Activated CD4-positive, alpha-beta T cell treated with anti-CD3 and anti-CD28 coated beads for 4 hours (primary cell): ENCODE measurements around the gene INPP4A.
"Not testable (repeated sequence)": the region's sequence is repeated elsewhere in the genome, so short reads cannot be mapped to it uniquely, and the experiment has no call there.

Experiments
- DNase-seq, 2 donors: peaks; one replicate each; pipeline ENCODE4 v3.0.0-alpha.2; 2020

INPP4A gene

DNA sequence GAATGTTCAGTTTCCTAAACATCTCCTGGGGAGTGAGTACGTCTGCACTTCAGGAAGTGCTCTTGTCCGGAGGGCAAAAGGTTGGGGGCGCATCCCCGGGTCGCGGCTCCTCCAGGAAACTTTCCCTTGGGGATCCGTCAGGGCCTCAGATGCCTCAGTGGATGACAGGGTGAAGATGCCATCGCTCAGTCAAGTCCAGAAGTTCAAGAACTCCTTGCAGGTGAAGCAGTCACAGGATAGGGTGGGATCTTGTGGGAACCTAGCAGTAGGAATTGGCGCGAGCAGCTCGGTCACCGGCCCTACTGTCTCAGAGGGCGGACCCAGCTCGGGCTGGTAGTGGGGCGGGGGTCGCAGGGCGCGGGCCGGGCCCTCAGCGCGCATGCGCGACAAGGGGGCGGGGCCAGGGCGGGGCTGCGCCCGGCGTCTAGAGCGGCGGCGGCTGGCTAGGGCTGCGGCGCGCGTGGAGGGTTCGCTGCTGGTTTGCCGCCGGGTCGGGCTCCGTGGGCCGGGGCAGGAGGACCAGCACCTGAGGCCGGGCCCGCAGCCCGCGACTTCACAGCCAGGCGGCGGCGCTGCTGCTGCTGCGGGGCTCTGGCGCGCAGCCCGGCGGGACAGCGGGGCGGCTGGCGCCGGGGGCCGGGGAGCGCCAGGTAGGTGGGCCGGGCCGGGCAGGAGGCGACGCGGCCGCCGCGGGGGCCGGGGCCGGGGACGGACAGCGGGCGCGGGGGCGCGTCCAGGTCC is at the start of gene INPP4A:
INPP4A (plus strand) TSS at position 423 of the 741 bp plus-strand sequence. CDS start 75,191 bp downstream, outside the sequence.
- DNase-seq, result peak; percentile 75 to 79

GRCh38 chr2:98395977-98396376 is 48.7 kb upstream of the INPP4A start:
- DNase-seq, result no peak

GRCh38 chr2:98396745-98397355 is 47.8 kb upstream of the INPP4A start:
- no peak for DNase-seq

DNA sequence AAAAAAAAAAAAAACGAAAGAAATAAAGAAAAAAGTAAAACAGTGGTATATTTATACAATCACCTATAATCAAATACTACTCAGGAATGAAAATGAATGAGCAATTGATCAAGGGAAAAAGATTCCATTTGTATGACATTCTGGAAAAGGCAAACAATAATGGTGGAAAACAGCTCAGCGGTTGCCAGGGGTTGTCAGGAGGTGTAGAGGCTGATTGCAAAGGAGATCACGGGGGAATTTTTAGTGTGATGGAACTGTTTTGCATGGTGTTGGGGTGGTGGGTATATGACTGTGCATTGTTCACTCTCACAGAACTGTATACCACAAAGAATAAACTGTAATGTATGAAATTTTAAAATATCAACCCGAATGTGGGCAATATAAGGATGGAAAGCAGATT is 45.5 kb upstream of the INPP4A start:
- DNase-seq, result no peak

DNA sequence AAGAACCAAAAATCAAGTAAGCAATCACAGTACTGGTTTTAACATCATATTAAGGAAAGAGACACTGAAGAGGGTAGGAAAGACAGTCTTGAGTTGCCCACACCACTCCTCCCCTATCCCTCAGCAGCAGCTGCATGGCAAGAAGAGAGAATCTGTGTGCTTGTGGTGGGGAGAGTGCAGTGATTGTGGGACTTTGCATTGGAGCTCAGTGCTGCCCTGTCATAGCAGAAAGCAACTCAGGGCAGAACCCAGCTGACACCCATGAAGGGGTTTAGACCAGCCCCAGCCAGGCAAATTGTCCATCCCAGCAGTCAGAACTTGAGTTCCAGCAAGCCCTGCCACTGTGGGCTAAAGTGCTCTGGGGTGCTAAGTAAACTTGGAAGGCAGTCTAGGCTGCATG is 40.8 kb upstream of the INPP4A start:
- DNase-seq, result no peak

DNA sequence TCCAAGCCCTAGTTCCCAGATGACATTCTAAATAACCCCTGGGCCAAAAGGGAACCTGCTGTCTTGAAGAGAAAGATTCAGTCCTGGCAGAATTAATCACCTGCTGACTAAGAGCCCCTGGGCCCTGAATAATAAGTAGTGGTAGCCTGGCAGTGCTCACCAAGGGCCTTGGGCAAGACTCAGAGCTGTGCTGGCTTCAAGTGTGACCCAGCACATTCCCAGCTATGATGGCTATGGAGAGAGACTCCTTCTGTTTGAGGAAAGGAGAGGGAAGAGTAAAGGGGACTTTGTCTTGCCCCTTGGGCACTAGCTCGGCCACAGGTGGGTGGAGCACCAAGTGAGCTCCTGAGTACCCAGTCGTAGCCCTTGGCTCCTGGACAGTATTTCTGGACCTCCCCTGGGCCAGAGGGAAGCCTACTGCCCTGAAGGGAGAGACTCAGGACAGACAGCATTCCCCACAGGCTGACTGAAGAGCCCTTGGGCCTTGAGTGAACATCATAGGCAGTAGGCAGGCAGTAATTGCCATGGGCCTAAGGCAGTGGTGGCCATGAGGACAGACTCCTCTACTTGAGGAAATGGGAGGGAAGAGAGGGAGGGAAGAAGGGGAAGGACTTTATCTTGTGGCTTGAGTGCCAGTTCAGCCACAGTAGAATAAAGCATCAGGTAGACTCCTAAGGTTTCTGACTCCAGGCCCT is 40.0 kb upstream of the INPP4A start:
- no peak for DNase-seq

GRCh38 chr2:98405301-98405700 is 39.4 kb upstream of the INPP4A start:
- DNase-seq, result no peak

GRCh38 chr2:98408155-98408554 is 36.5 kb upstream of the INPP4A start:
- DNase-seq, result no peak

DNA sequence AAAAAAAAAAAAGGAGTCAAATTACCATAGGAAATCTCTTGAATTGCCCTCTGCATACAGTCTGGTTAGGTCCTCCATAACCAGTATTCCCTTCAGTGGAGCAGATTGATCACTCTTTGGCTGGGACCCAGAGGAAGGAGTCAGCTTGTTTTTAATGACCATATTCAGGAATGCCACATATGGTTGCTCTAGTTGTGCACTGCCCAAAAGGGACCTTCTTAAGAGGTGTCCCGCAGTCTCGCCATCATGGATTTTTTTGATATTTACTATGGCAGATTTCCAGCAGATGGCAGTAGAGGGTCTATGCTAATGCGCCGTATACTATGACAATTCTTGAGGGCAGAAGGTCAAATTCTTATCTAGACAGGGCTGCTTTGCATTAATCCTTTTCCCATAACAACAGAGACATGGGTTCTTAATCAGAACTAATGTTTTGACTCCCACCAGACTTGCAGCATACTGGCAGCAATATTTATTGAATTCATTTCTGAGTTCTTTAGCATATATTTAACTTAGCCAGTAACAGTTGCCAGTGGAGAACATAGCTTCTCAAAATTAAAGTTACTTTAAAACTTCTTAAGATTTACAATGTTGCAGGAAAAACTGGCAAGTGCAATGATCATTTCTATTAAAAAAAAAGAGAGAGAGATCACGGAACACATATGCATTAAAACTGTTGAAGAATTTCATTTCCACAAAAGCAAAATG is 31.8 kb upstream of the INPP4A start:
- peak; percentile 46 to 71 for DNase-seq

GRCh38 chr2:98414246-98414645 is 30.4 kb upstream of the INPP4A start:
- DNase-seq, result not testable (repeated sequence)

- not testable (repeated sequence) for DNase-seq
These were observed 28.9 kb upstream of the INPP4A start for GRCh38 chr2:98415719-98416248.

GRCh38 chr2:98416383-98417159 is 28.1 kb upstream of the INPP4A start:
- no peak for DNase-seq

DNA sequence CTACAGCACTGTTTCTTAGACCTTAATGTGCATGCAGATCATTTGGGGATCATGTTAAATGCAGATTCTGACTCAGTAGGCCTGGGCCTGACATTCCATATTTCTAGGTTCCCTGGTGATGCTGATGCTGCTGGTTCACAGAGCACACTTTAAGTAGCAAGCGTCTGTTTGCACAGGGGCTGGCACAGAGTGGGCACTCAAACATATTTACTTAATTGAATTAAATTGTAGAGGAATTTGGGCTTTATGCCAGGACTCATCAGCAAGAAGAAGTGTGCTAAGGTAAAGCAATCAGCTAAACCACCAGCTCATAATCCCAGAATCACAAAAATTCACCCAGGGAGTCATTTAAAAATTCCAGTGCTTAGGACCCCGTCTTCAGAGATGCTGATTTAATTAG is 25.1 kb upstream of the INPP4A start:
- DNase-seq, result no peak

- no peak for DNase-seq
These were observed 24.5 kb upstream of the INPP4A start for GRCh38 chr2:98419977-98420725.

GRCh38 chr2:98422449-98422848 is 22.2 kb upstream of the INPP4A start:
- DNase-seq, result no peak

- DNase-seq, result no peak
These were observed 17.9 kb upstream of the INPP4A start for GRCh38 chr2:98426771-98427170.

DNA sequence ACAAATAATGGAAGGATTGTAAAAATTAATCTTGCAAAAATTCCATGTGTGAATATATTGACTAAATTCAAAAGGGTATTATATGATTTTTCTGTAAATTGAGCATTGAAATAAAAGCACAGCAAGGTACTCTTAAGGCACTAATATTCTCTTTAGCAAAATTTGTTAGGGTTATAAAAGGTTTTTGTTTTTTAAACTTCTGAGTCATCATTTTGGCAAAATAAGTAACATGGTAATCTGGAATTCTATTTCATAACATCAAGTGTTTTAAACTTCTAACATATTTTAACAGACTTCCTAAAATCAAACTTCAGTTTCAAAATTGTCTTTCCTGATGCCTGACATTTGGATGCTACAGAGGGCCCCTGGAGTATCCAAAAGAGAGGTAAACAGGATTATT is 12.5 kb upstream of the INPP4A start:
- DNase-seq, result no peak

GRCh38 chr2:98433363-98433964 is 11.2 kb upstream of the INPP4A start:
- no peak for DNase-seq

- no peak for DNase-seq
These were observed 10.2 kb upstream of the INPP4A start for GRCh38 chr2:98434492-98434891.

DNA sequence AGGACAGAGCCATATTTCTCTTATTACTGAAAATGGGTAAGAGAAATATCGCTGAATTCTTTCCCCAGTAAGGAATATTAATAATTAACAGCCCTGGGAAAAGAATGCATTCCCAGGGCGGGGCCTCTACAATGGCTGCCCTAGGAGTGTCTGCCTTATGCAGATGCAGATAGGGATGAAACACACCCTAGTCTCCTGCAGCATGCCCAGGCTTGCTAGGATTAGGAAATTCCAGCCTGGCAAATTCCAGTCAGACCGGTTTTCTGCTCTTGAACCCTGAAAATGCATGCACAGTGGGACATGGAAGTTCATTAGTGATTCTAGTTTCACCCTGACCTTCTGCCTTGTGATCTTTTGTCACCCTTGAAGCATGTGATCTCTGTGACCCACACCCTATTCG is 9.0 kb upstream of the INPP4A start:
- not testable (repeated sequence) for DNase-seq

DNA sequence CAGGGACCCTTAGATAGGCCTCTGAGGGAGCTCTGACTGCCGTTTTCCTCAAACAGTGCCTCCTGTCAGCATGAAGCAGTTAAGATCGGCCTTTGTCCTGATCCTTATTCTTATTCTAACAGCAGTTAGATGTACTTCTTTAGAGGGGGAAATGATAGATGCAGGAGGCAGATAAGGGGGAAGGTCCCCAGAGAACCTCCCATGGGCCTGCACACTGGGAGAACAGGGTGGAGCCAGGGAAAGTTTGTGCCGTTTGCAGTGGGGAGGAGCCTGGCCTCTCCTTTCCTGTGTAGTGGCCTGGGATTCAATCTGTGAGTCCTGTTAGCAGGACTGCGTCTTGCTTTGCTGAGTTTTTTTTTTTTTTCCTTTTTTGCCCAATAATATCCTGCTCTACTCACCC is 7.9 kb upstream of the INPP4A start:
- no peak for DNase-seq
